ENCODE measurements around the gene EXOSC1. TPM values are rescaled to one million over a fixed set of nuclear protein-coding genes. Genes with fewer than 3 reads are reported as not detected.

EXOSC1 gene
- total and polyA plus RNA-seq, 4 experiments from 2014 or later = 60.6 to 93.7 (median 78.0) TPM

GRCh38 chr10:97459933-97460332 is 14.1 kb upstream of the EXOSC1 start:
- no peaks in the 10 kb centered on the region for H3K27me3 ChIP-seq (ENCODE audit: insufficient read depth, low read length)
- no peak for DNase-seq
- POLR2A ChIA-PET (ENCODE audit: partially characterized antibody) = interaction anchor here (0.7 kb wide), 1 partner anchor 197 kb away, joined by 3 read pairs; no protein-coding TSS in a partner anchor
- H3K9me3 Mint-ChIP-seq = no peaks in the 10 kb centered on the region
- H3K4me1 ChIP-seq (ENCODE audit: insufficient read depth, low read length) = no peaks in the 10 kb centered on the region
- peaks cover 73% of the 10 kb centered on the region for H3K36me3 ChIP-seq (ENCODE audit: insufficient read depth, low read length)
- no peak overlapping the region for H3K4me3 Mint-ChIP-seq
- peaks cover 50 to 91% of the 10 kb centered on the region in 2 donors for H3K36me3 Mint-ChIP-seq
- H3K9me3 ChIP-seq (ENCODE audit: control insufficient read depth in 1 of 2, low read length in 2 of 2) = no peaks in the 10 kb centered on the region
- peak overlapping the region in 2 of 7 donors; percentile 8 to 52 for H3K27ac Mint-ChIP-seq
- H3K27me3 Mint-ChIP-seq = no peaks in the 10 kb centered on the region
- H3K4me3 ChIP-seq (ENCODE audit: low read length in 2 of 2) = no peak overlapping the region
- no peak overlapping the region for H3K27ac ChIP-seq (ENCODE audit: low read depth, low read length)
- intact Hi-C loops (cut with micrococcal nuclease) = loop anchor here (5.0 kb wide), 1 partner anchor 53 kb away; no protein-coding TSS in a partner anchor
- peaks cover 0 to 2% (median 0%) of the 10 kb centered on the region in 4 donors for H3K4me1 Mint-ChIP-seq
- CTCF ChIA-PET (ENCODE audit: partially characterized antibody) = interaction anchor here (0.8 to 1.5 kb wide), 3 partner anchors 40 to 53 kb away, joined by 3 to 5 read pairs (median 4); partner anchors contain the start of gene UBTD1

DNA sequence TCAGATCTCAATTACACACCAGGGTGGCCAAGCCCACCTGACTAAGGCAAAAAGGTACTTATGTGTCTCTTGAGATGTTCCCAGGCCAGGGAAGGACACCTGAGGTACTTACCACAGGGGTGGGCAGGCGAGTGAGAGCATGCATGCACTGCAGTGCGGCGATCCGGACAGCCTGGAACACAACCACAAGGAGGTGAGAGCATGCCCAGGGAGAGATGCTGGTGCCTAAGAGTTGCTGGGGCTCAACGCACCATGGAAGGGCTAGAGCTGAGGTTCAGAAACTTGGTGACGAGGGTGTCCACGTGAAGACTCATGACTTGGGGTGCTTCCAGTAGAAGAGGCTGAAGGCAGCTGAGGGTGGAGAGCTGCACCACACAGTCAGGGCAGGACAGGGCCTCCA is 13.3 kb upstream of the EXOSC1 start:
- Mint-ChIP-seq H3K4me3 (no peak overlapping the region), H3K36me3 (peaks cover 46 to 88% of the 10 kb centered on the region in 2 donors), H3K9me3 (no peaks in the 10 kb centered on the region), H3K27ac (peak overlapping the region in 2 of 7 donors; percentile 17 to 23), H3K27me3 (no peaks in the 10 kb centered on the region), H3K4me1 (peaks cover 2 to 8% (median 4%) of the 10 kb centered on the region in 4 donors)
- Histone ChIP-seq H3K36me3 (ENCODE audit: insufficient read depth, low read length) (peaks cover 73% of the 10 kb centered on the region), H3K4me1 (ENCODE audit: insufficient read depth, low read length) (no peaks in the 10 kb centered on the region), H3K9me3 (ENCODE audit: control insufficient read depth in 1 of 2, low read length in 2 of 2) (no peaks in the 10 kb centered on the region), H3K4me3 (ENCODE audit: low read length in 2 of 2) (no peak overlapping the region), H3K27ac (ENCODE audit: low read depth, low read length) (no peak overlapping the region), H3K27me3 (ENCODE audit: insufficient read depth, low read length) (no peaks in the 10 kb centered on the region)
- ChIA-PET CTCF (ENCODE audit: partially characterized antibody) (no interaction called here), POLR2A (ENCODE audit: partially characterized antibody) (interaction anchor here (0.7 kb wide), 1 partner anchor 198 kb away, joined by 3 read pairs; no protein-coding TSS in a partner anchor)
- intact Hi-C loops (cut with micrococcal nuclease) = no loop called here
- no peak for DNase-seq

DNA sequence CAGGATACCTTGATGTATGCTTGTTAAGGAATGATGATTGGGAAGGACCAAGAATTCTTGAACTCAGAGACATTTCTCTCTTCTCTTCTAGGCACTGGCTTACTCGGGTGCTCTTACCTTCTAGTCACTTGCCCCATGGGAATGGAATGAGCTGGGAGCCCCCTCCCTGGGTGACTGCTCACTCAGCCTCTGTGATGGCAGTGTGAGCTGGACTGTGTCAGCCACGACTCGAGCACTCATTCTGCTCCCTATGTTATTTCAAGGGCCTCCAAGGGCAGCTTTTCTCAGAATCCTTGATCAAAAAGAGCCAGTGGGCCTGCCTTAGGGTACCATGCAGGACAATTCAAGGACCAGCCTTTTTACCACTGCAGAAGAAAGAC is 10.9 kb upstream of the EXOSC1 start:
- no peak overlapping the region for H3K4me3 ChIP-seq (ENCODE audit: low read length in 2 of 2)
- CTCF ChIA-PET (ENCODE audit: partially characterized antibody) = no interaction called here
- no peaks in the 10 kb centered on the region for H3K27me3 ChIP-seq (ENCODE audit: insufficient read depth, low read length)
- intact Hi-C loops (cut with micrococcal nuclease) = no loop called here
- no peak overlapping the region for H3K27ac ChIP-seq (ENCODE audit: low read depth, low read length)
- peaks cover 4 to 15% (median 6%) of the 10 kb centered on the region in 4 donors for H3K4me1 Mint-ChIP-seq
- no peaks in the 10 kb centered on the region for H3K9me3 Mint-ChIP-seq
- peaks cover 33 to 76% of the 10 kb centered on the region in 2 donors for H3K36me3 Mint-ChIP-seq
- POLR2A ChIA-PET (ENCODE audit: partially characterized antibody) = interaction anchor here (1.1 kb wide), 1 partner anchor 10 kb away, joined by 4 read pairs; no protein-coding TSS in a partner anchor
- H3K27ac Mint-ChIP-seq = peak overlapping the region in 3 of 7 donors; percentile 32 to 64 (median 42)
- H3K4me3 Mint-ChIP-seq = no peak overlapping the region
- H3K9me3 ChIP-seq (ENCODE audit: control insufficient read depth in 1 of 2, low read length in 2 of 2) = no peaks in the 10 kb centered on the region
- H3K36me3 ChIP-seq (ENCODE audit: insufficient read depth, low read length) = peaks cover 64% of the 10 kb centered on the region
- no peak for DNase-seq
- no peaks in the 10 kb centered on the region for H3K27me3 Mint-ChIP-seq
- no peaks in the 10 kb centered on the region for H3K4me1 ChIP-seq (ENCODE audit: insufficient read depth, low read length)

DNA sequence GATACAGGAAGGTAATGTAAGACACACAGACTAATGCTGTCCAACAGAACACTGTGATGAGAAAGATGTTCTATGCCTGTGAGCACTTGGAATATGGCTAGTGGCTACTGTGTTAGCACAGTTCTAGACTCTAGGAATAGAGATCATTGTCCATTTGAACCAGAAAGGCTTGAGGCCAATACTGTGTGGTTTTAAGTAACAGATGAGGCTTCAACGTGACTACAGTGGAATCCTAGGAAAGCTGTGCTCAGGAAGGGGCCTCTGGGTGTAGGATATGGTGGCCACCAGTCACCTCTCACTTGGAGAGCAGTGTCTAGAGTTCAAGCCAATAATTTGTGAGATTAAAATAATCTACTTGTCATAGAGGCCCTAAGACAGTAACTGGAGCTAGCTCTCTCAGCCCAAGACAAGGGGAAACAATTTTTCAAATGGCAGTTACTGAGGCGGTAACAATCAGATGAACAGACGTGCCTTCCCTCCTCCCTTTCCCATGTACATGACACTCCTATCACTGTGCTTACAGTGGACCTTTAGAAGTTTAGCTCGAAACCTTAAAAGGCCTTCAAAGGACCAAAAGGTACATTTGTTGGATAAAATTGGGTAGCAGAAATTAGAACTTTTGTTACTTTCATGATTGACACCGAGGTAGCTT is 10.4 kb upstream of the EXOSC1 start:
- ChIA-PET POLR2A (ENCODE audit: partially characterized antibody) (interaction anchor here (1.1 kb wide), 1 partner anchor 10 kb away, joined by 4 read pairs; no protein-coding TSS in a partner anchor), CTCF (ENCODE audit: partially characterized antibody) (interaction anchor here (1.0 kb wide), 1 partner anchor 48 kb away, joined by 3 read pairs; no protein-coding TSS in a partner anchor)
- Histone ChIP-seq H3K9me3 (ENCODE audit: control insufficient read depth in 1 of 2, low read length in 2 of 2) (no peaks in the 10 kb centered on the region), H3K4me1 (ENCODE audit: insufficient read depth, low read length) (no peaks in the 10 kb centered on the region), H3K4me3 (ENCODE audit: low read length in 2 of 2) (no peak overlapping the region), H3K36me3 (ENCODE audit: insufficient read depth, low read length) (peaks cover 59% of the 10 kb centered on the region), H3K27me3 (ENCODE audit: insufficient read depth, low read length) (no peaks in the 10 kb centered on the region), H3K27ac (ENCODE audit: low read depth, low read length) (no peak overlapping the region)
- H3K4me1 Mint-ChIP-seq = peaks cover 4 to 15% (median 8%) of the 10 kb centered on the region in 4 donors
- DNase-seq = no peak
- peaks cover 30 to 71% of the 10 kb centered on the region in 2 donors for H3K36me3 Mint-ChIP-seq
- intact Hi-C loops (cut with micrococcal nuclease) = no loop called here
- H3K27me3 Mint-ChIP-seq = no peaks in the 10 kb centered on the region
- no peaks in the 10 kb centered on the region for H3K9me3 Mint-ChIP-seq
- peak overlapping the region in 3 of 7 donors; percentile 2 to 42 (median 32) for H3K27ac Mint-ChIP-seq
- H3K4me3 Mint-ChIP-seq = no peak overlapping the region

DNA sequence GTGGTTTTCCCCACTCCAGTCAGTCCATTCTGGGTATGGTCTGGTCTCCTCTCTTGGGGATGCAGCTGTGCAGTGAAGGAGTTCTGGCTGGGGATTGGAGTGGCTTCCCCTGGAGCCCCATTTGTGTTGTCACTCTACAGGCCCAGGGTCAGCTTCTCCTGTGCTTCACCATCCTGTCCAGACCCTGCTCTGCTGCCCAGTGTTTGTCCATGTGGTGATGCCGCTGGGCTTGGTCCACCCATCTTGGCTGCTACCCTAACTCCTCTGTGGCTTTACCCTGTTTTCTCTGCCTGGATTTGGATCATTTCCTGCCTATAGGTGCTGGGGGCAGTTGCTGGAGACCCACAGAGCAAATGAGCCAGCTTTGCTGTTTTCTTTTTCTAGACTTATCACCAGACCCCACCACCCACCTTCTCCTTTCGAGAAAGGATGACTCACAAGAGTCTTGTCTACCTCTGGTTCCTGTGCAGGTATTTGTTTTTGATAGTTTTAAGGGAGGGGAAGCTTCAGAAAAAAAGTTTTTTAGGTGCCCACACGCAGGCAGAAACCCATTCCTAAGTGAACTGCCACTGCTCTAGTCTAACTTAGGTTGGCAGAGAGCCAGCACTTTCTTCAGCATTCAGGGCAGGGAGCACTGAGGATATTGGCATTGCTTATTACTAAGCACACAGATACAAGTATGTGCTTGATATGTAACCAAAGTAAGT is 8.7 kb upstream of the EXOSC1 start:
- Mint-ChIP-seq H3K36me3 (peaks cover 18 to 59% of the 10 kb centered on the region in 2 donors), H3K4me1 (peaks cover 10 to 24% (median 17%) of the 10 kb centered on the region in 4 donors), H3K4me3 (peak overlapping the region in 1 of 8 donors; percentile 5), H3K27ac (peak overlapping the region; percentile 29 to 89 (median 72)), H3K9me3 (no peaks in the 10 kb centered on the region), H3K27me3 (no peaks in the 10 kb centered on the region)
- Histone ChIP-seq H3K27ac (ENCODE audit: low read depth, low read length) (no peak overlapping the region), H3K27me3 (ENCODE audit: insufficient read depth, low read length) (no peaks in the 10 kb centered on the region), H3K4me1 (ENCODE audit: insufficient read depth, low read length) (peaks cover 3% of the 10 kb centered on the region), H3K9me3 (ENCODE audit: control insufficient read depth in 1 of 2, low read length in 2 of 2) (no peaks in the 10 kb centered on the region), H3K36me3 (ENCODE audit: insufficient read depth, low read length) (peaks cover 42% of the 10 kb centered on the region), H3K4me3 (ENCODE audit: low read length in 2 of 2) (no peak overlapping the region)
- intact Hi-C loops (cut with micrococcal nuclease) = no loop called here
- POLR2A ChIA-PET (ENCODE audit: partially characterized antibody) = interaction anchor here (0.8 to 1.8 kb wide), 2 partner anchors 10 to 11 kb away, joined by 3 to 5 read pairs; no protein-coding TSS in a partner anchor
- no peak for DNase-seq
- CTCF ChIA-PET (ENCODE audit: partially characterized antibody) = interaction anchor here (0.9 to 2.3 kb wide), 2 partner anchors 11 to 98 kb away, joined by 3 to 14 read pairs; no protein-coding TSS in a partner anchor

DNA sequence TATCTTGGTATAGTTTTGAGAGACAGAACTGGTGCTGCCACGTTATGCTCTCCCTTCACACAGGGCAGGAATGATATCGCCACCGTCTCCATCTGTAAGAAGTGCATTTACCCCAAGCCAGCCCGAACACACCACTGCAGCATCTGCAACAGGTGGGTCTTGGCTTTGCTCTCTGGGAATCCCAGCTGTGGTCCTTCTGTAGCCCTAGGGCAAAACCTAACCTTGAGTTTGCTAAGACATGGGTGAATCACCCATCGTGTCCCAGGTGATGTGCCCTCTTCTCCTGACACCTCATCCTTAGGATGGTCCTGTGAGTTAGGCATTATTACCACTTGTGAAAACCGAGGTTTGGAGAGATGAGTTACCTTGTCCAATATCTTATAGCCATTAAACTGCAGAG is 6.5 kb upstream of the EXOSC1 start:
- H3K27me3 Mint-ChIP-seq = no peaks in the 10 kb centered on the region
- no peak for DNase-seq
- H3K27ac ChIP-seq (ENCODE audit: low read depth, low read length) = no peak overlapping the region
- no peaks in the 10 kb centered on the region for H3K9me3 ChIP-seq (ENCODE audit: control insufficient read depth in 1 of 2, low read length in 2 of 2)
- peaks cover 15 to 39% (median 29%) of the 10 kb centered on the region in 4 donors for H3K4me1 Mint-ChIP-seq
- CTCF ChIA-PET (ENCODE audit: partially characterized antibody) = interaction anchor here (0.8 to 2.3 kb wide), 3 partner anchors 9 to 38 kb away, joined by 3 to 14 read pairs (median 3); no protein-coding TSS in a partner anchor
- H3K9me3 Mint-ChIP-seq = no peaks in the 10 kb centered on the region
- H3K4me3 Mint-ChIP-seq = no peak overlapping the region
- intact Hi-C loops (cut with micrococcal nuclease) = no loop called here
- no peak overlapping the region for H3K4me3 ChIP-seq (ENCODE audit: low read length in 2 of 2)
- peak overlapping the region in 2 of 7 donors; percentile 48 to 70 for H3K27ac Mint-ChIP-seq
- H3K36me3 ChIP-seq (ENCODE audit: insufficient read depth, low read length) = peaks cover 28% of the 10 kb centered on the region
- POLR2A ChIA-PET (ENCODE audit: partially characterized antibody) = interaction anchor here (0.8 to 1.3 kb wide), 3 partner anchors 19 to 46 kb away, joined by 3 read pairs; partner anchors contain the start of genes MMS19 and UBTD1
- peaks cover 3 to 42% of the 10 kb centered on the region in 2 donors for H3K36me3 Mint-ChIP-seq
- H3K27me3 ChIP-seq (ENCODE audit: insufficient read depth, low read length) = no peaks in the 10 kb centered on the region
- H3K4me1 ChIP-seq (ENCODE audit: insufficient read depth, low read length) = peaks cover 13% of the 10 kb centered on the region
